ENCODE results near the gene UBA6. TPM values are rescaled to one million over a fixed set of nuclear protein-coding genes. Genes with fewer than 3 reads are reported as not detected.

UBA6 gene
- total and polyA plus RNA-seq, 2 of the 4 experiments (the other 2 are of a cell fraction) = 29.2 to 268 TPM

DNA sequence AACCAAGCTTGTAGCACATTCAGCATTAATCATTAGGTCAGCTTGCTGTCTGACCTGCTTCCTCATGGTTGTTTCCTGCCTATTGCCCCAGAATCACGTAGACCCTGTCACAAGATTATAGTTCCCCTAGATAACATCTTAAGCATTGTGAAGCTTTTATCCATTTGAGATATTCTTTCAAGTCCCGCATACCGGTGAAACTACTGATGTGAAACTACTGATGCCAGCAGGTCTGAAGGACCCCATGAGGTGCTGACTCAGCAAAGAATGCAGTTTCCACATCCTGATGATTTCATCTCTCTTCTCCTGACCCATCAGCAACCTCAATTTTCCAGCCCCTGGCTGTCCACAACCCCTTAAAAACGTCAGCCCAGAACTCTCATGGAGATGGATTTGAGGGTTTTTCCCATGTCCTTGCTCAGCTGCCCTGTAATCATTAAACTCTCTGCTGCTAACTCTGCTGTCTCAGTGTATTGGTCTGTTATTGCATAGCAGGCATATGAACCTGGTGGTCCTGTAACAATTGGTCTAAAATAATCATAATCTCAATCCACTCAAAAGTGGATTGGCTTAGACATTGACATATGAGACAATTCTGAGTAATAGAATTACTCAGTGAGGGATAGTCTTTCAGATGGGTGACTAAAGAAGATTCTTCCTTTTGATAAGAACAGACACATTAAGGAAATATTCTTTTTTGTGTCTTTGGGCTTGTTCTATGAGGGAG lies 26.3 kb upstream of the UBA6 start:
- Histone ChIP-seq H2BK120ac (ENCODE audit: low read depth, low read length) (no peak overlapping the region), H4K5ac (ENCODE audit: low read depth, low read length) (no peak overlapping the region), H2AFZ (replicated peaks; ENCODE audit: low read length, poor library complexity) (no peak overlapping the region), H3K36me3 (ENCODE audit: control insufficient read depth, insufficient read depth, low read length) (no peaks in the 10 kb centered on the region), H4K91ac (ENCODE audit: insufficient read depth, low read depth, low read length) (no peak overlapping the region), H2BK5ac (ENCODE audit: low read depth, low read length, poor library complexity, severe bottlenecking) (no peak overlapping the region), H3K23ac (ENCODE audit: low read depth, low read length) (no peak overlapping the region), H3K4ac (ENCODE audit: low read depth, low read length) (no peak overlapping the region), H2BK20ac (ENCODE audit: low read depth, low read length) (no peak overlapping the region), H2AK9ac (replicated peaks; ENCODE audit: low read depth, low read length, poor library complexity) (no peak overlapping the region), H3K9me3 (ENCODE audit: control insufficient read depth, insufficient read depth, low read length) (peaks cover 2% of the 10 kb centered on the region), H3K4me3 (ENCODE audit: insufficient read depth, low read depth, low read length) (no peak overlapping the region), H3K18ac (ENCODE audit: low read depth, low read length) (no peak overlapping the region), H3K27ac (ENCODE audit: insufficient read depth, low read length) (no peak overlapping the region), H3K14ac (replicated peaks; ENCODE audit: low read depth, low read length) (no peak overlapping the region), H3K4me2 (ENCODE audit: low read depth, low read length) (no peak overlapping the region), H3K9ac (ENCODE audit: low read depth, low read length) (no peak overlapping the region), H2AK5ac (ENCODE audit: low read depth, low read length) (no peak overlapping the region), H4K20me1 (ENCODE audit: insufficient read depth, low read length) (no peaks in the 10 kb centered on the region), H4K8ac (ENCODE audit: low read depth in 2 of 2, low read length in 2 of 2) (no peak overlapping the region), H3K4me1 (ENCODE audit: control insufficient read depth, insufficient read depth, low read length) (no peaks in the 10 kb centered on the region), H3K56ac (ENCODE audit: extremely low read depth, insufficient read depth, low read length) (no peak overlapping the region), H3K9me1 (ENCODE audit: insufficient read depth, low read length) (0 out of 2 replicates have a peak, but pooled peaks cover under 1% of the 10 kb centered on the region), H3K27me3 (ENCODE audit: control insufficient read depth, insufficient read depth, low read length) (no peaks in the 10 kb centered on the region), H3K79me1 (ENCODE audit: low read depth in 1 of 2, low read length in 2 of 2) (0 out of 4 replicates have a peak, but pooled peaks cover 0 to under 1% of the 10 kb centered on the region in 2 experiments), H2BK15ac (ENCODE audit: low read depth, low read length) (no peak overlapping the region)
- 70% methylated on average over 2 of the region's 4 CpGs; no CpG with 5 or more reads in 1 of the 2 experiments for WGBS, 2 experiments (ENCODE audit: extremely low coverage in 2 of 2, insufficient read length in 1 of 2)
- dilution Hi-C loops (cut with HindIII; ENCODE audit: low sequenced_read_pairs, unreplicated experiment) (no loop called here), intact Hi-C loops (cut with micrococcal nuclease) (no loop called here), in situ Hi-C loops (cut with MboI; ENCODE audit: low sequenced_read_pairs) (no loop called here)
- ChIA-PET CTCF (interaction anchor here (1.3 kb wide), 1 partner anchor 8 kb away, joined by 3 read pairs; no protein-coding TSS in a partner anchor), POLR2A (ENCODE audit: unreplicated experiment) (no interaction called here)
- no TSS peak for BruUV-seq (replicated peaks)
- ATAC-seq (ENCODE audit: low read depth) (no peak), DNase-seq (peak; percentile 45)
- TF ChIP-seq MAFK (IDR thresholded peaks at IDR 0.05; ENCODE audit: low read depth, low read length) (peak; percentile 99), RAD21 (IDR thresholded peaks at IDR 0.05; ENCODE audit: low read length) (no peak)
